NCI-H1417 treated with DMSO at 0.1 percent for 48 hours (cell line): ENCODE data around the gene ATG101.

ENCODE experiments used
- DNase-seq: peaks from one replicate; lab custom pipeline; 2025; lab: John Stamatoyannopoulos, UW

Gene ATG101

DNA sequence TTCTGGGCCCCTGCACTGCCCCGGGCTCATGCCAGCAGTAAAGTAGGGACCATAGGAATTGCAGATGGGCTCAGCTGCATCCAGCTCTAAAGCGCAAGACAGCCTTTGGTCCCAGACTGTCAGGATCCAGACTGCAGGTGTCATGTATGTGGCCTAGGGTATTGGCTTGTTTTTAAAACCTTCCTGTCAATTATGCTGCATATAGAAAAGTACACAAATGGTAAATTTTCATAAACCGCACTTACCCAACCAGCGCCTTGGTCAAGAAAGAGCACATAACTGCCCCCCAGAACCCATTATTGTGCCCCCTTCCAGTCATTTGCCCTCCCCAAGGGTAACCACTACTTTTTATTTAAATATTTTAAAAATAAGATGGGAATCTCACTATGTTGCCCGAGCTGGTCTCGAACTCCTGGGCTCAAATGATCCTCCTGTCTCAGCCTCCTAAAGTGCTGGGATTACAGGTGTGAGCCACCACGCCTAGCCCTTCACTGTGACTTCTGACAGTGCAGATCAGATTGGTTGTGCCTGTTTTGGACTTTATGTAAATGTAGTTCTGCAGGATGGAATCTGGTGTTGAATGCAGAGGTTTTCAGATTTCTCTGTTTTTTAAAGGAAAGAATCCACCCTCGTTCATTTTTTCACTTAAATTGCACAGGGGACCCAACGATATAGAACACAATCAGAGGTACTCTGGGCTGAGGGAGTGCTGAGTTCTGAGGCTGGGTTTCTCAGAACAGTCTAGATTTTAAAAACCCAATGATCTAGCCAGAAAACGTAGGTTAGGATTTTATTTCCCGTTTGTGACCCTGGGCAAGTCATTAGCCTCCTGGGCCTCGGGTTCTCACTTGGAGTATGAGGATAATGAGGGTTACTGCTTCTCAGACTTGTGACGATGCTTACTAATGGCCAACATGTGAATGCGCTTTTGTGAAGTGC, 11.9 kb upstream of the ATG101 start:
- DNase-seq: no peak

DNA sequence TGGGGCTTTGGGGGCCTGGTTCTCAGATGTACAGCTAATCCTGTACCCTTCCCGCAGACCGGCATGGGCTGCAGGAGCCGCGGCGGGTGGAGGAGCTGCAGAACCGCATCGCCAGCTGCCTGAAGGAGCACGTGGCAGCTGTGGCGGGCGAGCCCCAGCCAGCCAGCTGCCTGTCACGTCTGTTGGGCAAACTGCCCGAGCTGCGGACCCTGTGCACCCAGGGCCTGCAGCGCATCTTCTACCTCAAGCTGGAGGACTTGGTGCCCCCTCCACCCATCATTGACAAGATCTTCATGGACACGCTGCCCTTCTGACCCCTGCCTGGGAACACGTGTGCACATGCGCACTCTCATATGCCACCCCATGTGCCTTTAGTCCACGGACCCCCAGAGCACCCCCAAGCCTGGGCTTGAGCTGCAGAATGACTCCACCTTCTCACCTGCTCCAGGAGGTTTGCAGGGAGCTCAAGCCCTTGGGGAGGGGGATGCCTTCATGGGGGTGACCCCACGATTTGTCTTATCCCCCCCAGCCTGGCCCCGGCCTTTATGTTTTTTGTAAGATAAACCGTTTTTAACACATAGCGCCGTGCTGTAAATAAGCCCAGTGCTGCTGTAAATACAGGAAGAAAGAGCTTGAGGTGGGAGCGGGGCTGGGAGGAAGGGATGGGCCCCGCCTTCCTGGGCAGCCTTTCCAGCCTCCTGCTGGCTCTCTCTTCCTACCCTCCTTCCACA, 11.0 kb upstream of the ATG101 start:
- peak; percentile 51 for DNase-seq

DNA sequence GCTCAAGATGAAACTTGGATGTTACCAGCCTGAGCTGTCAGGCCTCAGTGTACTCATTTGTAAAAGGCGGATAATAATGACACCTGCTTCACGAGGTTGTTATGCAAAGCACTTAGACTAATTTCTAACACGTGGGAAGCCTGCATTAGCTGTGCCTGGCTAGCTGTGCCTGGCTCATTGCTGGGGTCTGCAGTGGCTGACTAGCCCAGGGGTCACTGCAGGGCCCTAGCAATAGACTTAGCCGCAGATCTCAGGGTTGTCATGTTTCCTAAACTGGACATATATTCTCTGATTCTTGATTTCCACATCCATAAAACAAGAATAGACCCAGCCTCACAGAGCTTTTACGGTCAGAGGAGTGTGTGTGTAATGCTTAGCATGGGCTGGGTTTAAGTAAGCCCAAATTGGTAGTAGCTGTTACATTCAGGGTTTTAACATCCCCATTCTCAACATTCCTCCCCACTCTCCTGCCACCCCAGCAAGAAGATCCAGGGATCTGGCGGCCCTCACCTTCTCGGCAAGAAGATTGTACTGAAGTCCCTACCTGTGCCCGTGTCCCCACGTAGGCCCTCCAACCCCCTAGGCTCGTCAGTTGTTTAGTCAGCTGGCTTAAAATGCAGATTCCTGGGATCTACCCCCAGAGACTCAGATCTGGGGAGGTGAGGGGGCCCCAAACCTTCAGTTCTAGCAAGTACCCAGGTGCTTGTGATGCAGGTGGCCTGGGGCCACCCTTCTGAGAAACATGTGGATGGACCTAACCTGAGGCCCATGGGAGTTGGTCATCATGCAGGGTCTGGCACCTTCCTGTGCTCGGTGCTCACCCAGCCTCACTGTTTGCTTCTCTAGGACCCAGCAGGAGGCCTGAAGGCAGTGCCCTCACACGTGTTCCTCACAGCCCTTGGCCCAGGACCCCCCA, 9.9 kb upstream of the ATG101 start:
- DNase-seq: peak; percentile 57

DNA sequence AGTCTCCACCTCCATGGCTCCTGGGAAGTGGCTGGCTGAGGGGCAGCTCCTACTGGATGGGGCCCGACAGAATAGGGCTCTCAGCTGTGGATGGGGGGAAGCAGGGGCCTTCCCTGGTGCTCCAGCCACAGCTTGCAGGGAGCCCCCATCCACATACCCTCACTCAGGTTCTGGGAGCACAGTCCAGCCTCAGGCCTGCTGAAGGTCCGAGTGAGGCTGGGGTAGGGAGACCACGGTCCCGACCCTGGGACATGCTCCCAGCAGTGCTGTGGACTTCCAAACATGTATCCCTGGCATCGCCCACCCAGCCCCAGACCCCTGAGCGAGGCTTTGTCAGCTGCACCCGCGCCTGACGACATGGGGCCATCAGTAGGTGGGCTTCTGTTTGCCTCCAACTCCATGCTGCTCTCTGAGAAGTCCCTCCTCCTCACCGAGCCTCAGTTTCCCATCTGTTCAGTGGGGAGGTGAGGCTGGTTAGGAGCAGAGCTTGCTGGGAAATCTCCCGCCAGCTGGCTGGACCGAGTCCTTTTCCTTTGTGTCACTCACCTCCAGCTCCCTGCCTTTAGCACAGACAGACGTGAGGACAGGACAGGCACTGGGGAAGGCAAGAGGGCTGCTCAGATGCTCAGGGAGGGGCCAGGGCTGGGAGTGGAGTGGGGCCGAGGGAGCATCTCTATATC, 9.1 kb upstream of the ATG101 start:
- DNase-seq: no peak

DNA sequence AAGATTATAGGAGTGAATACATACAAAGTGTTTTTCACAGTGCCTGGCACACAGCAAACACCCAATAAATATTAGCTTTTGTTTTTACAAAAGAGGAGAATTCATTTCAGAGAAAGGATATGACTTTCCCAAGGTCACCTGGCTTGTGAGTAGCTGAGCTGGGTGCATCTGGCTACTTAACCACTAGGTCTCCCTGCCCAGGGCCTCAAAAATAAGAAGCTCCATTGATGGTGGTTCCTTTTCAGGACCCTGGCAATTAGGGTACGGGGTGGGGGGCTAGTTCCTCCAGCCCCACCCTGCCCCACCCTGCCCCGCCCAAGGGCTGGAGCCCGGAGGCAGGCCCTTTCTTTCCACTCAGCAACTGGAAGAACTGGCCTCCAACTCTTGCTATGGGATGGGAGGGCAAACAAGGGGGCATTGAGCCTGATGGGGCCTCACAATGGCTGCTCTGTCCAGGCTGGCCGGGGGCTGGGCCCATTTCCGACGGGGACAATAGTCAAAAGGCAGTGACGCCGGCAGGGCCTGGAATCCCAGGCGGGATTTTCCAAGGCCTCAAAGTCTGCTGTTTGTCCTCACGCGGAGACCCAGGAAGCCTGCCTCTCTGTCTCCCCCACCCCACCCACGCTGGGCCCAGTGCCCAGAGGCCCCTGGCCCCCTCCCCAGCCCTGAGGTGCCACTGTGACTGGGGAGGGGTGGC, 8.2 kb upstream of the ATG101 start:
- DNase-seq: no peak

DNA sequence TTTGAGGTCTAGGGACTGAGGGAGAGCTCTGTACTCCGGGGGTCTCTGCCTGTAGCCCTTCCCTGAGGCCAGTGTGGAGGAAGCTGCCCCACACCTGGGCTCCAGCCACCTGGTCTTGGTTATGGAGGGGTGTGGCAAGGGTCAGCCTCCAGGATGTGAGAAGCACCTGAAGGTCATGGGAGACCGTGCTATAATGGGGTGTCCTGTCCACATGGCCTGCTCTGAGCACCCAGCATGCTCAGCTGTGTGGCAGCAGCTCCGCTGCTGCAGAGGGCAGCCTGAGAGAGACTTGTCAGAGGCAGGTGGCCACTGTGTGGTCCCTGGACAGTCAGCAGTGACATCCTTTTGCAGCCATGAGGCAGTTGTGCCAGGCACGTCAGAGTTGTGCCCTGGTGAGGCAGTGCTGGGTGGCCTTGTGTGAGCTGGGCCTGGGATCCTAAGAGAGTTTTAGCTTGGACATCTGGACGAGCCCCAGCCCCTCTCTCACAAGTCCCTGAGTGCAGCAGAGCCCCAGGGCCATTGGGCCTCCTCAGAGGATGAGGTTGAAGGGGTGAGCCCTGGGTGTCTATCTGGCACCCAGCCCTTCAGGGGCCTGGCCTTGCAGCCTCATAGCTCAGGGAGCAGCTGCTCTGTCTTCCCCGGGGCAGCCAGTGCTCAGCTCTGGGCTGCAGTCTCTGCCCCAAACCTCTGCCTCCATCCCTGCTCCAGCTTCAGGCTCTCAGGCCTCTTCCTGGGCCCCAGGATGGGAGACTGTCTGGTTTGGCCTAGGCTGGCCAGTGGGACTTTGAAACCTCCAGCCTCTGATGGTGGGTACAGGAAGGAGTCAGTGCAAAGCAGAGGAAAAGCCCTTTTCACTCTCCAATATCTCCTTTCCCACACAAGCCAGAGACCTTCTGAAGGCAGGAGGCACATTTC, 7.4 kb upstream of the ATG101 start:
- DNase-seq: no peak

DNA sequence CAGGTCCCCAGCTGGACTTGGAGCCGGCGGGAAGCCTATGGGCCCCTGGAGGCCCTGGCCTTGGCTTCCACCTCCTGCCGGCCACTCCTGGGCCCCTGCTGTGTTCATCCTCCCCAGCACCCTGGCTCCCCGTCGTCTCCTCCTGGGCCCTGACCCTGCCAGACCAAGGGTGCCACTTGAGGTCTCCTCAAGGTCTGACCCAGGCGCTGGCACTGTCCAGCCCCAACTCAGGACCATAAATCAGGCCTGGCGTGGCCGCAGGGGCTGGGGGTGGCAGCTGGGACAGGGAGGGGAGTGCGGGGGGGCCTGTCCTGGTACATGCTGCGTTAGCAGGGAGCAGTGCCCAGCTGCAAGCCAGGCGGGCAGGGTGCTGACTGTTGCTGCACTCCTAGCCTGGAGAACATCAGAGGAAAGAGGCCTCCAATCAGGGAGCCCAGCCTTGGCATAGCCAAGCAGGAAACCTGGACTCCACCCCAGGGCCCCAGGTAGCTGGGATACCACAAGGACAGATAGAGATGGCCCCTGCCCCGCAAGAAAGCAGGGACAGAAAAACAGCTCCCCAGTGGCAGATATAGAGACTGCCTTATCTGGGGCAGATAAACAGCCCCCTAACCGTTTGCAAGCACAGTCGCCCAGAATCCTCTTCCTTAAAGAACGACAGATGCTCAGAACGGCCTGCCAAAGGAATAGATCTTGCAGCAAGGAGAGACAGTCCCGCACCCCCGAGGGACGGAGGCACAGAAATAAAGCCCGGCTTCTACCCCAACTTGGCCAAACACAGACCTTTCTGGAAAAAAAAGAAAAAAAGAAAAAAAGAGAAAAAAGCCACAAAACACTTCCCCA, 6.5 kb upstream of the ATG101 start:
- DNase-seq: no peak

DNA sequence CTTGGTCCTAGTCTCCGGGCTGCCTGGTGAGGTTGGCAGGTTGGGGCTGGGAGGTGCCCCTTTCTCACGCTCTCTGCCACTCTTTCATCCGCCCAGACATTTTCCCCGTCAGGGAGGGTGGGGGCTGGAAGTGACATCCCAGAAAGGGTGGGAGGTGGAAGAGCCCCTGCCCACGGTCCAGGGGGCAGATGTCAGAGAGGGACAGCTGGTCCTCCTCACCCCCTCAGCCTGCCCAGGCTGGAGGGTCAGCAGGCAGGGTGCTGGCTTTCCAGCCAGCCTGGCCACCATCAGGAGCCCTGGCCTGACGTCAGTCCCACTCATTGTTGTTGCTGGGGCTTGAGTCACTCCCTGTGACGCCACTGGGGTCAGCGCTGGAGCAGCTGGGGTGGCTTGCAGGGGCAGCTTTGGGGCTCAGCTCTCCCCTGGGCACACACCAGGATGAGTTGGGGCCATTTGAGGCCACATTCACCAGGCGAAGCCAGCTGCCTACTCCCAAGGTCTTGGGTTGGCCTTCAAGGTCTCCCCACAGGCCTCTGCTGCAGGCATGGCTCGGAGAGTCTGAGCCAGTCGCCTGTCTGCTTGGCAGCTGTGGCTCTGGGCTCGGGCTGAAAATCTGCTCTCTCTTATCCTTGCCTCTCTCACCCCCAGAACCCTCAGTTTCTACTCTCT, 5.7 kb upstream of the ATG101 start:
- DNase-seq: no peak

DNA sequence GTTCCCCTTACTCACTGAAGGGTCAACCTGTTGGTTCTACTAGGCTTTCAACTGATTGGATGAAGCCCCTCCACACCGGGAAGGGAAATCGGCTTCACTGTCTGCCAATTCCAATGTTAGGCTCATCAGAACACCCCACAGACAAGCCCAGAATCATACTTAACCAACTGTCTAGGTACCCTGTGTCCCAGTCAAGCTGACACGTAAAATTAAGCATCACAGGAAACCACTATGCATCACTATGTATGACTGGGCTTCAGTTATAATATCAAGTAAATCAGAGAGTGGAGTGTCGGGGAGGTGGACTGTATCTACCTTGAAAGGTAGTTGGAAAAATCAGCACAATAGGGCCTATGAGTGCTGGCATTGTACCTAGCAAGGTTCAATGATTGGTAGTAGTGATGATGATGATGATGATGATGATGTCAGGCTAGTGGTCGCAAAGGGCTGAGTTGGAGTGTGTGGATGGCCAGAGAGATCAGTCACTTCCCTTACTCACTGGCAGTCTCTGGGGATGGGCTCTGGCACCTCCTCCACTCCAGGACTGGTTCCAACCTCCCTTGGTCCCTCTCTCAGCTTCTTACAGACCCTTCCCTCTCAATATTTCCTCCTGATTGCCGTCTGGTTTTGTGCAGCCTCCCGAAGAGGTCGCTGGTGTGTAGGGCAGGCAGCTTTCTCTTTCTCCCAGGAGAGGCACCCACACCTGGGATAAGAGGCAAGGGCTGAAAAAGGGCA, 3.3 kb upstream of the ATG101 start:
- DNase-seq: no peak

DNA sequence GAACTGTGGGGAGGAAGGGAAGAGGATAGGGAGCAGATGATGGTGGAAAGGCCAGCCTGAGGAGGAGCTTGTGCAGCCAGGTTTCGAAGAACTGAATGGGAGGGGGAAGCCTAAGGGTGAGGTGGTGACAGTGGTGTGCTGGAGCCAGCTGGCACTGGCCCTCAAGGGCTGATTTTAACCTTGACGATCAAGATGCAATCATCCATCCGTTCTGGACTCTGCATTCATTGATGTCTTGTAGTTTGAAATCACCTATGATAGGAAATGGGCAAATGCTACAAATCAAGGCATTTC, 2.8 kb upstream of the ATG101 start:
- no peak for DNase-seq

DNA sequence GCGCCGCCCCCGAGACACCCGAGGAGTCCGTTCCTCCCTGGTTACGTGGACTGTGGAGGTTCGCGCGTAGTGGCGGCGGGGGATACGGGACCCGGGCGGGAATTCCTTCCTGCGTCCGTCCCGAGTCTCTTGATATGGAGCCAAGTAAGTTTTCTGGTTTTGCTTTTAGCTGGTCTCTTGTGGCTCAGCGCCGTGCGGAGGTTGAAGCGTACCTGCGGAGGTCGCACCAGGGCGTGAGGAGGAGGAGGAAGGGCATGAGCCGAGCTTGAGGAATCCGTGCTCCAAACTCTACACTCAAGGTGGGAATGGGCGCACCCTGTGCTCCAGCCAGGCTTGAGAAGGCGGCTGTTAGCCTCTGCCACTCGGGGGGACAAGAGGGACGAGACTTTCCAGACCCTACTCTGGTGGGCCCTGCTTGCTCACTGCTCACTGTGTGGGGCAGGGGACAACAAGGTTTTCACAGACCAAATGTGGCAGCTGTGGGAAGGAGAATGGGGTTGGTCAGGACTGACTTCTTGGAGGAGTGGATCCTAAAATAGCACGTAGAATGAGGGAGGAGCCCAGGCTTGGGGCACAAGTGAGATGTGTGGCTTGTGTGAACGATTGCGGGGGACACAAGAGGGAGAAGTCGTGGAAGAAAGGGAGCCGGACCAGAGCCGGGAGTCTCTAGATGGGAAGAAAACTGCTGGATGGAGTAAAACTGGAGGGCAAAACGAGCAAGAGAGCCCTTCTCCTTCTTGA, 577 bp downstream of the ATG101 start:
- no peak for DNase-seq

DNA sequence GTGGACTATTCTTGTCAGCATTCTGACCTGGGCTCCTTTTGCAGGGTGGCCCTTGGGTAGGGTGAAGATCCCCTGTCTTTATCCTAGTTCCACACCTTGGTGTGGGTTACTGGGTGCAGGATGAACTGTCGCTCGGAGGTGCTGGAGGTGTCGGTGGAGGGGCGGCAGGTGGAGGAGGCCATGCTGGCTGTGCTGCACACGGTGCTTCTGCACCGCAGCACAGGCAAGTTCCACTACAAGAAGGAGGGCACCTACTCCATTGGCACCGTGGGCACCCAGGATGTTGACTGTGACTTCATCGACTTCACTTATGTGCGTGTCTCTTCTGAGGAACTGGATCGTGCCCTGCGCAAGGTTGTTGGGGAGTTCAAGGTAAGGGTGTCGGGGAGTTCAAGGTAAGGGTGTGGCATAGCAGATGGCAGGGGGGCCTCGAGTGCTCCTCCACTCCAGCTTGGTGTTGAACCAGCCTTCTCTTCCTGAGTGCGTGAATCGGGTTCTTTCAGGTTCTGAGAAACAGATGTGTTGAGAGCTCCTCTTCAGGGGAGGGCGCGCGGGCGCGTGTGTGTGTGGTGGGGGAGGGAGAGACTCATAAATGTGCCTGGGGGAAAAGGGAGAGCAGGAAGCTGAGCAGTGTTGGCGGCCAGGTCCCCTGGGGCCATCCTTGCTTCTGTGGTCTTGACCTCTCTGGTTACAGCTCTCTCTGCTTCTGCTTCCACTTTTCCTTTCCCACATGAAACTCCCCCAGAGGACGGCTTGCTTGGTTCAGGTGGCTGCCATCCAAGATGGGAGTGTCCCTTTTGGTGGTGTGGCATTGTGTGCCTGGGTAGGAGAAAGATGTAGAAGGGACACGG, 4.0 kb downstream of the ATG101 start:
- no peak for DNase-seq

DNA sequence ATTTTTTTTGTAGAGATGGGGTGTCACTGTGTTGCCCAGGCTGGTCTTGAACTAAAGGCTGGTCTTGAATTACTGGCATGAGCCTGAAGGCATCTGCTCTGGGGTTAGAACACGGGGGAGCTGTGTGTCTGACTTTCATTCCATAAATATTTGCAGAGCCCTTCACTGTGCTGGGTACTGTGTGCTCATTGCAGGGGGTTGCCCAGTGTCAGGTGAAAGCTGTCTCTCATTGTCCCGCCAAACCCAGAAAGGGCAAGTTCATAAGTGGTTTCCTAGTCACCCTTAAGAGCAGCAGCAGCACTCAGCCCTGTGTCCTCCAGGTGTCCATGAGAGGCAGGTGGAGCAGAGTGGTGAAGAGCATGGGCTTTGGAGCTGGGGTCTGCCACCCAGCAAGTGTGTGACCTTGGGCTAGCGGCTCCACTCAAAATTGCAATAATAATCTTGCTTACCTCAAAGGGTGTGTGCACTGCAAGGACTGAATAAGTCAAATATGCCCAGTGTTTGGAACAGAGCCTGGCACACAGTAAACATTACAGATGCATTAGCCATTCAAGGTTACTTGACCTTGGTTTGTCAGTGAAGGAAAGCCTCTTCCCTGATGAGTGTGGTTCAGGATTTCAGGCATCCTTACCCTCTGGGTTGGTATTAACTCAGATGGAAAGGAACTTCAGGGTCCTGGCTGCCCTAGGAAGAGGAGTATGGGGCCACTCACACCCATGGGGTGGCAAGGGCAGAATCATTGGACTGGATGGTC, 5.4 kb downstream of the ATG101 start:
- no peak for DNase-seq

DNA sequence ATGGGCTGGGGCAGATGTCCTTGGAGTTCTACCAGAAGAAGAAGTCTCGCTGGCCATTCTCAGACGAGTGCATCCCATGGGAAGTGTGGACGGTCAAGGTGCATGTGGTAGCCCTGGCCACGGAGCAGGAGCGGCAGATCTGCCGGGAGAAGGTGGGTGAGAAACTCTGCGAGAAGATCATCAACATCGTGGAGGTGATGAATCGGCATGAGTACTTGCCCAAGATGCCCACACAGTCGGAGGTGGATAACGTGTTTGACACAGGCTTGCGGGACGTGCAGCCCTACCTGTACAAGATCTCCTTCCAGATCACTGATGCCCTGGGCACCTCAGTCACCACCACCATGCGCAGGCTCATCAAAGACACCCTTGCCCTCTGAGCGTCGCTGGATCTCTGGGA, 7.0 kb downstream of the ATG101 start:
- DNase-seq: no peak

DNA sequence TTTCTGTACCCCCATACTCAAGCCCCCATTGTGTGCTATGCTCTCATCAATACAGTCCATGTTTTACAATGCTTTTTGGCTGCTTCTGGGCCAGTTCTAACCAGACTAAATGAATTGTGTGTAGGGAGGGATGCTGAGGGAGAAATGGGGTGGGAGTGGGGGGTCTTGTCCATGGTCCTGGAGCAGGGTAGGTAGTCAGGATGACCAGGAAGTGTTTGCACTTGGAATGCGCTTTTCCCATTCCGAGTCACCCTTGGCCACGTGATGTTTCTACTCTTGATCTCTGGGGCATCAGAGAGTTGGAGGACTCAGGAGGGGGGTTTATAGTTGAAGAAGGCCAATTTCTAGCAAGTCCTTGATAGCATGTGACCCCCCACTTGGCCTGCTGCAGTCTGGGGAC, 8.5 kb downstream of the ATG101 start:
- no peak for DNase-seq
